ENCODE results near the gene TTBK2. TPM values are rescaled to one million over a fixed set of nuclear protein-coding genes. Genes with fewer than 3 reads are reported as not detected.

Gene TTBK2
- total and polyA plus RNA-seq, 2 donors (not counting 3 experiments of a cell fraction or from before 2014, with no cell fraction given) = 4.4 to 17.1 TPM

- no peak overlapping the region for H3K9ac ChIP-seq (replicated peaks; ENCODE audit: extremely low read depth, insufficient read depth, low read length)
- dilution Hi-C loops (cut with MboI; ENCODE audit: extremely low pct_ligation_motif_present, low sequenced_read_pairs) = no loop called here
These were observed 109.1 kb downstream of the TTBK2 start for GRCh38 chr15:42811433-42811832.

More at GRCh38 chr15:42811433-42811832, 109.1 kb downstream of the TTBK2 start:
- Histone ChIP-seq H3K9me1 (replicated peaks; ENCODE audit: control insufficient read depth, extremely low read depth, insufficient read depth, low read length) (no peaks in the 10 kb centered on the region), H3K27ac (ENCODE audit: insufficient read depth, low read depth, low read length) (no peak overlapping the region), H3K4me2 (ENCODE audit: insufficient read depth, low read length) (no peak overlapping the region), H3K9me3 (replicated peaks; ENCODE audit: control insufficient read depth, insufficient read depth, low read length) (no peaks in the 10 kb centered on the region), H3K4me3 (replicated peaks in 1 of 3; ENCODE audit: insufficient read depth in 1 of 3, low read depth in 1 of 3, low read length in 3 of 3) (no peak overlapping the region), H3K27me3 (ENCODE audit: control insufficient read depth in 2 of 2, insufficient read depth in 2 of 2, low read length in 2 of 2) (no peaks in the 10 kb centered on the region), H4K20me1 (replicated peaks; ENCODE audit: control insufficient read depth, extremely low read depth, insufficient read depth, low read length) (no peaks in the 10 kb centered on the region), H3K4me1 (ENCODE audit: control insufficient read depth, extremely low read depth, insufficient read depth, low read length) (no peaks in the 10 kb centered on the region), H2AFZ (ENCODE audit: low read depth, low read length) (no peak overlapping the region), H3K36me3 (ENCODE audit: control insufficient read depth in 2 of 2, extremely low read depth in 1 of 2, insufficient read depth in 2 of 2, low read length in 2 of 2) (no peaks in the 10 kb centered on the region), H3K79me2 (ENCODE audit: control insufficient read depth, insufficient read depth, low read length) (no peaks in the 10 kb centered on the region)
- FAIRE-seq (no peak), DNase-seq (ENCODE audit: low read depth, low spot score) (no peak)
- ChIA-PET POLR2A (no interaction called here), CTCF (interaction anchor here (1.0 to 2.0 kb wide), 4 partner anchors 10 to 115 kb away, joined by 3 to 8 read pairs (median 4); no protein-coding TSS in a partner anchor)
- TF ChIP-seq JUN (IDR thresholded peaks at IDR 0.05; ENCODE audit: borderline replicate concordance, insufficient read depth, insufficient read length, low read depth) = no peak
- no peak for TF ChIP-seq GATA2 (IDR thresholded peaks at IDR 0.05; ENCODE audit: insufficient read depth, insufficient read length, low read depth, low read length)
- no peak for TF ChIP-seq MYC (IDR thresholded peaks at IDR 0.05; ENCODE audit: low read depth, low read length)
- no peak for TF ChIP-seq FOS (IDR thresholded peaks at IDR 0.05; ENCODE audit: borderline replicate concordance, insufficient read depth, low read length)
- TF ChIP-seq POLR2A (IDR thresholded peaks at IDR 0.05; ENCODE audit: low read depth, low read length) = no peak
- TF ChIP-seq MAX (IDR thresholded peaks at IDR 0.05; ENCODE audit: insufficient read depth, insufficient read length) = no peak
- no peak for TF ChIP-seq CTCF (IDR thresholded peaks at IDR 0.05; ENCODE audit: extremely low read depth in 1 of 2, insufficient read depth in 1 of 2, low read depth in 1 of 2, low read length in 2 of 2)
- TF ChIP-seq EZH2 (IDR thresholded peaks at IDR 0.05; ENCODE audit: borderline replicate concordance, low read depth, low read length, severe bottlenecking) = no peak
- TF ChIP-seq POLR2AphosphoS5 (IDR thresholded peaks at IDR 0.05; ENCODE audit: insufficient read depth, low read depth, low read length) = no peak
- intact Hi-C loops (cut with micrococcal nuclease) = loop anchor here (5.0 kb wide), 1 partner anchor 51 kb away; no protein-coding TSS in a partner anchor
- BruUV-seq (replicated peaks) = no TSS peak
